Stimulated activated CD4-positive, alpha-beta T cell treated with anti-CD3 and anti-CD28 coated beads, TNF-alpha, amount 100 ng/mL, for 4 hours (primary cell): ENCODE data around the gene PEA15.

Experiments
- DNase-seq, 3 experiments: peaks; one replicate each; pipeline ENCODE4 v3.0.0-alpha.2; 2020; ENCODE audit warnings: low read depth in 3 of 3

PEA15 gene

DNA sequence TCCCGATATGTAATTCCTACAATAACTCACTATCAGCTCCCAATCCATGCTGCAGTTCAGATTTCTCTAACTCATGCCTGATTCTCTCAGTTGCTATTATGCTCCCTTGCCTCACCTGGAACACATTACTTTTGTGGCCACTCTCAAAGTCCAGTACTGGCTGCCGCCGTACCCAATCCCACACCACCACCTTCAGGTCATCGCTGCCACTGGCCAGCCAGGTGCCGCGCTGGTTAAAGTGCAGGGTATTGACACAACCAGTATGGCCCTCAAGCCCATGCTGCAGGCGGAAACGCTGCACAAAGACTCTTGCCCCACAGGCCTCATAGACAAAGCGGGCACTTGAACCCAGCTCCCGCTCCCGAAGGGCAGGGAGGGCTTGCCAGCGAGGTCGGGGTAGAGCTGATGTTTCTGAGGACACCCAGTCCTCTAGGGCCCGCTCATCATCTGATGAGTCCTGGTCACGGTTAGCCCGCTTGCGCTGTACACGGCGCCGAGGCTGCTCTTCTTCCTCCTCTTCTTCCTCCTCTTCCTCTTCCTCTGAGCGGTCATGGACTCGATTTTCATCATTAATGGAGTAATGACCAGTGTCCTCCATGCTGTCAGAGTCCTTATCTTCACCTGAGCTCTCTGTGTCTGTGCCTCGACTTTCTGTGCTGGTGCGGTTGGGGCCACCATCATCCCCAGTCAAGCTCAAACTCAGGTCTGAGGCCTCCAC, 34.6 kb downstream of the PEA15 start:
- no peak for DNase-seq

DNA sequence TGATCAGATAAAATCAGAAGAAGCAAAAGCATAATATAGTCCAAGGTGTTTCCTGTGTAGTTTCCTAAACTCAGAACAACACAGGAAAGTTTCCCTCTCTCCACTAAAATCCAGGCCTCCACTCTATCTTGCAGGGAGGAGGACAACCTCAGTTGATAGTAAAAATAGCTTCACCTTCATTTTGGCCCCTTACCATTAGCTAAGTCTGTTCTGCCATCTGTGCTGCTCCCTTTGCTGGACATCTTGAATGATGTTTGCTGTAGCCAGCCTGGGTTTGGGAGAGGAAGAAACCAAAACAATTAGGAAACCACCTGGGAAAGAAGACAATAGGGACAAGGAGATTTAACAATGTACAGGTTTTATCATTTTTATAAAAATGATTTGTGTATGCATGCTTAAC, 38.6 kb downstream of the PEA15 start:
- DNase-seq, result no peak

DNA sequence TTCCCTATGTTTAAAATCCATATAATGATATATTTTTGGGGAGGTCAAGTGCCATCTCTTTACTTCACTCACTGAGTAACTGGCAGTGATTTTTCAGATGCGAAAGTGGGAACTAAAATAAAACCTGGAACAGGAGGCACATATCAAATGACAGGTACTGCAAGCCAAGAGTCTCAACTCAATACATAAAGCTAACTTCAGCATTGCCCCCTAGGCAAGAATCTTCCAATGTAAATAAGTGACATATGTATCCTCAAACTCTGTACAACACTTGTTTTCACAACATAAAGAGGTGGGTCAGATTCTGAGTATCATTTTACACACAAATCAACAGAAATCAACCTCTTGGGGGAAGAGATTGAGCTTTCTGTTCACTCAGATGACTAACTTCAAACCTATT, 39.0 kb downstream of the PEA15 start:
- DNase-seq, result no peak

DNA sequence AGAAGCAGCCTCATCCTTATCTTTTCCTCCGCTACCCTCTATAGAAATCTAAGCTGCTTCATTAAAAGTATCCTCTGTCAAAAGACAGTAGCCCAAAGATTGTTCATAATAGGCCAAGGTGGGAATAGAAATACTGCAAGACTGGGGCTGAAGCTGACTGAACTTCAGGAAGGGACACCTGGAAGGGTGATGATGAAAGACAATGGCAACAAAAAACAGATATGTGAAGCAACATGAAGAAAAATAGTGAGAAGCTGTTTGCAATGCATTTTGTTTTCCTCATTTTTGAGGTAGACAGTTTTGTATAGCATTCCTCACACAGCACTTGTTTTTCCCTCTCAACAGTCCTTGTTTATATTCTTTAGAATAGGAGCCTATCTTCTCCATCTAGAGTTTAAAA, 40.2 kb downstream of the PEA15 start:
- no peak for DNase-seq

DNA sequence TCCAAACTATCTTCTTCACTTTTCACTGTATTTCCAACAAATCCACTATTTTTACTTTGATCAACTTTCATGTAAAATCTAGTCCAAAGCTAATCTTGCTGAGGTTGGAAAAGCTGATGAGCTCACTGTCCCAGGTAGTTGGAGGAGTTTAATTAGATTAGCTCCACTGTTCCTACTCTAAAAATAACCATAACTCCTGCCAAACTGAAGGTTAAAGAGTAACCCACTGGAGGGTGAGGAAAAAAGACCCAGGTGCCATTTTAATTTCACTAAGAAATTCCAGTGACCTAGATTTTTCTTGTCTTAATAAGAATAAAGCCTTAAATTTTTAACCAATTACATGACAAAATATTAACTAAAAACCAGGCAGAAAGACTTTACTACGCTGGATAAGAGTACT, 41.9 kb downstream of the PEA15 start:
- DNase-seq, result no peak

DNA sequence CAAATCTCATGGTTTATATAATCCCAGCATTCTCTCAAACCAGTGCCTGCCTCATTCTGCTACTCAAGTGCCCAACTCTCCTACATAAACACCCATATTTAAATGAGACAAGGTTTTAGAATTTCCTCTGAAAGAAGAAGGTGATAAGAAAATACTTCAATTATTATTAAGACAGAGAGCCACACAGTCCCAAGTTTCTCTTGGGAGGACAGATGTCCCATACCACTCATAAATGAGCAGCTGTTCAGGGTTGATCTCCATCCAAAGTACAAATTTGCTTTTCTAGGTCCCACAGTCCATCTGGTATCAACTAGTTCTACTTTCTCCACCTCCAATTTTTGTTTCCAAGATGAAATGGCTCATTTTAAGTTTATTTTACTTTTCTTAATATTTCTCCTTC, 45.8 kb downstream of the PEA15 start:
- no peak for DNase-seq

DNA sequence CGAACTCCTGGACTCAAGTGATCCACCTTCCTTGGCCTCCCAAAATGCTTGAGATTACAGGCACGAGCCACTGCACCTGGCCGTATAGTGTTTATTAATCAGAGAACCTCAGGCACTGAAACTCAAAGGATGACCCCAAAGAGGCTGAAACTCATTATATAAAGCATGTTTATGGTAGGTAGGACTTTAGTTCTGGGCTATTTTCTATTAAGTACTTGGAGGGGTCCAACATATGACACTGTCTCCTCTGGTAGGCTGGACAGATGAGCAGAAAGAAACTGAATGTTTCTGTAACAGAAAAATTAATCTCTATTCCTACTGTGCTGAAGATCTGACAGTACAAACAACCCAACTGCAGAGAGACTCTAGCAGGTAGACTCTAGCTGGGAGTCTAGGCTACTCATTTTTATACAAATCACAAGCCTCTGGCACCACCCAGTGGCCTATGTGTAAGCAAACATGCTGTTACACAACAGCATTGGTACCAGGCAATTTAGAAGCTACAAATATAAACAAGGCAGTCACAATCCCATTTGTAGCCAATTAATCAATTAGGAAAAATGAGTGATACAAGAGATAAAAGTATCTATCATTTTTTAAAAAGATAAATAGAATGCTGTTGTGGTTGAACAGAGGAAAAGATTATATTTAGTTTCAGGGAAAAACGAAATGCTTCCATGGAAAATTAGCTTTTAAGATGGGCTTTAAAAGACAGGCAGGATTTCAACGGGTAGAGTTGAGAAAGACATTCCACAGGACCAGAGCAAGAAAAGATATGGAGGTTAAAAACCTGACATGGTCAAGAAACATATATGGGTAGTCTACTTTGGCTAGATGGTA, 46.7 kb downstream of the PEA15 start:
- peak in 2 of 3 experiments; percentile 34 to 43 for DNase-seq

DNA sequence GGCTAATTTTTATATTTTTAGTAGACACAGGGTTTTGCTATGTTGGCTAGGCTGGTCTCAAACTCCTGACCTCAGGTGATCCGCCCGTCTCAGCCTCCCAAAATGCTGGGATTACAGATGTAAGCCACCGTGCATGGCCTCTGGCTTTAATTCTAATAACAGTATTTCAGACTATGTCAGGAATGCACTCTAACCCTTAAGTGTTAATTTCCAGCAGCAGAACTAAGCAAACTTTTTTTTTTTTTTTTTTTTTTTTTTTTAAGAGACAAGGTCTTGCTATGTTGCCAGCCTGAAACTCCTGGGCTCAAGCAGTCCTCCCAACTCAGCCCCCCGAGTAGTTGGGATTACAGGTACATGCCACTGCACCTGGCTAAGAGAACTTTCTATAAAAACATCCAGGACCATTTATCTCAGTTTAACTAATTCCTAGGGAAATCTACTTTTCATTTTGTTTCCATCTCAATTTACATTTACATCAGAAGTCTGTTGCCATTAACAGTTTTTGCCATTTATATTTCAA, 50.7 kb downstream of the PEA15 start:
- DNase-seq, result no peak

DNA sequence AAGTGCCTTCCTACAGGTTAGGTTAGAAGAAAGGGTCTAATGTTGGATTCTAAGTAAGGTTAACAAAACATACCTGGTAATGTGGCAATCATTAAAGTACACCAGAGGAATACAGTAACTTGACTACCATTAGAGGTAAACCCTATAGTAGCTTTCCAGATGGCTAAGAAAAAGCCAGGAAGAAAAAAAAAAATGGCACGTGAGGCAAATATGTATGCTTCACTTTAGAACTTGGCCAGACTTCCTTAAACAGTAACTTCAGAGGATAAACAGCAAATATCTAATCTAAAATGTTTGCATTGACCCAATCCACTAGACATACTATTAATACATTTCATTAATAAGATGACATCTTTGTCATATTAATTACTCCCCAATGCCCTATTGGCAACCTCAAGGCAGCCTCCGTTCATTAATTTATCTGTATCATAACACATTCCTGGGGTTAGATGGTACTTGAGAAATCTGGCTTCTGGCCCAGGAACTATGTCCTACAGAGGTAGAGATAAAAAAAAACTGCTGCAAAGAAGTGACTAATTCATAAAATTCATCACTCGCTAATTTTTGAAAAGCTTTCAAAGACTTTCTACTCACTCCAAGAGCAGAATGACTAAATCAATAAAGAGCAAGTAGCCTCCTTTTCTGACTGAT, 51.3 kb downstream of the PEA15 start:
- DNase-seq, result no peak

DNA sequence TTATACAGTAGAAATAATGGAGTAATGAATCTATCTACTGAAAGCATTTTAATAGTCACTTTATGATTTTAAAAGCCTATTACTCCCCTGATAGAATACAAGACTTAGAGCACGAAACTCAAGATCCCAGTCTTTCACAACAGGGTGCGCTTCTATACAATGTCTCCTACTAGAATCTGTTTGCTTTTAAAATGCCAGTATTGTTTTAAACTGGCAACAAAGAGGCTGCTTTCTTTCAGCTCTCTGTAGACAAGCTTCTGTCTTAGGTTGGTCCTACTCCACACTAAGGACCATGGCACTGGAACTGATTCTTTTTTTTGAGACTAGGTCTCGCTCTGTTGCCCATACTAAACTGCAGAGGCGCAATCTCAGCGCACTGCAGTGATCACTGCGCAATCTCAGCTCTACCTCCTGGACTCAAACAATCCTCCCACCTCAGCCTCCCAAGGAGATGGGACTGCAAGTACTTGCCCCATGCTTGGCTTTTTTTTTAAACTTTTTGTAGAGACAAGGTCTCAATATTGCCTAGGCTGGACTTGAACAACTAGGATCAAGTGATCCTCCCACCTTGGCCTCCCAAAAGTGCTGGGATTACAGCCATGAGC, 52.3 kb downstream of the PEA15 start:
- no peak for DNase-seq

DNA sequence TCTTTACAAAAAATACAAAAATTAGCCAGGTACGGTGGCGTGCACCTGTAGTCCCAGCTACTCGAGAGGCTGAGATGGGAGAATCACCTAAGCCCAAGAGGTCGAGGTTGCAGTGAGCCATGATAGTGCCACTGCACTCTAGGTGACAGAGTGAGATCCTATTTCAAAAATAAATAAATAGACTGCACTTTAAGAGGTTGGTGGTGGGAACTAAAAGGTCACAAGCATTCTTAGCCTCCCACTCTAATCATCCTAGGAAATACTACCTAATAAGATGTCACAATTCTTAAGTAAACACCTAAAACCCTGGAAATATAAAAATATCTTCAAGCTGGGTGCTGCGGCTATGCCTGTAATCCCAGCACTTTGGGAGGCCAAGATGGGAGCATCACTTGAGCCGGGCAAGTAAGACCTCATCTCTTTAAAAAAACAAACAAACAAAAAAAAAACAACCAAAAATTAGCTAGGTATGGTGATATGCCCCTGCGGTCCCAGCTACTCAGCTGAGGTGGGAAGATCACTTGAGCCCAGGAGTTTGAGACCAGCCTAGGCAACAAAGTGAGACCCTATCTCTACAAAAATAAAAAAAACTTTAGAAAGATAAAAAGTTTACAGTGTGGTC, 53.1 kb downstream of the PEA15 start:
- no peak for DNase-seq

DNA sequence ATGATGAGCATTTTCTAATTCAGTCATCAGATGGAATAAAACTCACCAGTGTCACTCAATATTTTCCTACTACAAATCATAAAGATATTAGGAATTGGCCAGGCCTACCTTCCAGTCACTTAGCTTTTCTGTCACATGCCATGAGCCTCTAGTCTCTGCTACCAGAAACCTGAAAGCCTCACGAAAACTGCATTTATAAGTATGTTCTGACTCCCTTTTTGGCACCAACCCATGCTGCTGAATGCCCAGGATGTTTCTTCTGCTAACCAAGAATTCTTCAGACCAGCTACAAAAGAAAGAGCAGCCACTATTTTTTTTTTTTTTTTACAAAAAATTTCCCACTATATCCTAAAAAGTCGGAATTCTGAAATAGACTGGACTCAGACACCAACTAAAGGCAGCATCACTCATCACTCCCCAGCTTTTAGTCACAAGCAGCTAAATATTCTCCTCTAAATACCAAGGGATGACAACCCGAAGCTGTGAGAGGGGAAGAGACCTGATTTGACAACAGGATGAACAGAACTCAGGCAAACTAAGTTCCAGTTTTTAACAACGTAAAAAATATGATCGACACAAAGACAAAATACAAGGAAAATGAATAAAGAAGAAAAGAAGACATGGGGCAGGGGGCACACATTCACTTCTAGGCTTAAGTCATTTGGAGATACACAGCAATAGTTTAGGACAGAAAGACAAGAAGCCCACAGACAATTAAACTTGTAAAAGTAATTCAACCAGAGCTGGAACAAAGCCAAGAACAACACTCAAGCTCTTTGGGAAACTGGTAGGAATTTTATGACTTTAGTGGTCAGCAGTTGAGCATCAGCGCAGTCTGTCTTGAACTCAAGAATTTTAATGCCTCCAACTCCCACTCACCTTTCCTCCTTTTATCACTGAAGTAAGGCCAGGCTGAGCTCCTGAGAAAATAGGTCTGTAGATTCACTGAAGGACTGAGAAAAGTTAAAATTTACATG, 55.5 kb downstream of the PEA15 start:
- DNase-seq, result no peak

DNA sequence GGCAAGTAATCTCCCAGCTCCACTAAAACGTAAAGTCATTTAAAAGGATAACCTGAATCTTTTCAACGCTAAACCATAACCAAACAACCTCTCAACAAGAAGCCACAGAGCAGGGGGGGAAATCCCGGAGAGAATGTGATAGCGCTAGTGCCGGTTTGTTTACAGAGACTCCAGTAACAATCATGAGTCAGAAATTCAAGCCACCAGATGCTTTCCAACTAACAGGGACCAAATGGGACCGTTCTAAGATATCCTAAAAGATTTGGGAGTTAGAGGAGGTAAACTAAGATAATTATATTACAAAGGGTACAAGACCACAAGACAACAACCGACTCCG, 56.3 kb downstream of the PEA15 start:
- peak in 2 of 3 experiments; percentile 51 to 56 for DNase-seq

DNA sequence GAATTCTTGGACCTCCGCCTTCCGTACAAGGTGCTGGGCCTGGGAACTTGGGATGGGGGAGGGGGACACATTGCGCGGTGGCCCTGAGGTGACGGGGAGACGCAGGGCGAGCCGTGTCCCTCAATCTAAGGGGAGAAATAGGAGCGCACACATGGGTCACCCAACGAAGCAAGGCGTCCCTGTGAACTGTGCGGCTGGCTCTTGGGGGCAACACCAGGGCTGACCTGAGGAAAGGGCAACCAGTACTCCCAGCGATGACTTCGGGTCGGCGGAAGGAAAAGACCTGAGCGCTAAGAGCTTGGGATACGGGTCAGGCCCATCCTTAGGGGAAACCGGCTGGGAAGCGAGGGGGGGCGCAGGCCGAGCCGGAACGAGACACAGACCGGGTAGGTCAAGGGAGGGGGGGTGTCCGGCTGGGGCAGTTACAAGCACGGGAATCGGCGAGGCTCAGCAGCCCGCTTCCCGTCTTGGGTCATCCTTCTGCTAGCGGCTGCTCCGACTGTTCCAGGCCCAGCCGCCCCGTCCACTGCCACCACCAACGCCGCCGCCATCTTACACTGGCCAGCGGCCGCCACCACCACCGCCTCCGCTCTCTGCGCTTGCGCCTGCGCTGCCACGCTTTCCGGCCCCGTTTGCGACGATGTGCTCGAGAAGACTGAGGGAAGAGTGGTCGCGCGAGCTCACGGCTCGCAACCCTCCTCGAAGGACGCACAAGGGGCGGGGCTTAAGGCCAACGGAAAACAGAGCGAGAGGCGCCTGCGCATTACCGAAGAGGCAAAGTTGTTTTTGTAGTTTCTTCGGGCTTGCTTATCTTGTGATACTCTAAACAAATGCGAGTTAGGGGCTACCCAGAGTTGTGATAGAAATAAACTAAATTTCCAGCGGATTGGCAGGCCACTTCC, 57.0 kb downstream of the PEA15 start, which contains the start of gene DCAF8:
TSS of gene DCAF8 (minus strand) at position 657 of the 902 bp plus-strand sequence. CDS start 18,541 bp downstream, outside the sequence.
- DNase-seq, result peak; percentile 92 to 95 (median 94)

DNA sequence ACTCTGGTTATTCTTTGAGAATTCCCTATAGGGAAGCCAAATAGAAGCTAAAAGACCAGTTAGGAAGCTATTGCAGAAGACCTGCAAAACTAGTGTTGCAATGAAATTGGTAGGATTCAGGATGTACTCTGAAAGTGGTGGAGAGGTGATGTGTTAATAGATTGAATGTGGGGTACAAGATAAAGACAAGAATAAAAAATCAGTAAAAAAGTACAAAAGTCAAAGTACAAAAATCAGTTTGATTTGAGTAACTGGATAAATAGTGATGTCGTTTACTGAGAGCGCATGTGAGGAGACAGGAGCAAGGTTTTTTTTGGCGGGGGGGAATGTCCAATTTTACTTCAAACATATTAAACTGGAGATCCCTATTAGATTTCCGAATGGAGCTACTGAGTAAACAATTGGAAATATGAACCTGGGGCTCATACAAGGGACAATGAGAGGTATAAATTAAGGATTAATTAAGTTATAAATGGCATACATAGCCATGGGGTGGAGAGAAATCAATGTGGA, 59.7 kb downstream of the PEA15 start:
- no peak for DNase-seq
